ENCODE data around the gene HK2.
"Not testable (repeated sequence)": the region's sequence is repeated elsewhere in the genome, so short reads cannot be mapped to it uniquely, and the experiment has no call there.

Gene HK2

DNA sequence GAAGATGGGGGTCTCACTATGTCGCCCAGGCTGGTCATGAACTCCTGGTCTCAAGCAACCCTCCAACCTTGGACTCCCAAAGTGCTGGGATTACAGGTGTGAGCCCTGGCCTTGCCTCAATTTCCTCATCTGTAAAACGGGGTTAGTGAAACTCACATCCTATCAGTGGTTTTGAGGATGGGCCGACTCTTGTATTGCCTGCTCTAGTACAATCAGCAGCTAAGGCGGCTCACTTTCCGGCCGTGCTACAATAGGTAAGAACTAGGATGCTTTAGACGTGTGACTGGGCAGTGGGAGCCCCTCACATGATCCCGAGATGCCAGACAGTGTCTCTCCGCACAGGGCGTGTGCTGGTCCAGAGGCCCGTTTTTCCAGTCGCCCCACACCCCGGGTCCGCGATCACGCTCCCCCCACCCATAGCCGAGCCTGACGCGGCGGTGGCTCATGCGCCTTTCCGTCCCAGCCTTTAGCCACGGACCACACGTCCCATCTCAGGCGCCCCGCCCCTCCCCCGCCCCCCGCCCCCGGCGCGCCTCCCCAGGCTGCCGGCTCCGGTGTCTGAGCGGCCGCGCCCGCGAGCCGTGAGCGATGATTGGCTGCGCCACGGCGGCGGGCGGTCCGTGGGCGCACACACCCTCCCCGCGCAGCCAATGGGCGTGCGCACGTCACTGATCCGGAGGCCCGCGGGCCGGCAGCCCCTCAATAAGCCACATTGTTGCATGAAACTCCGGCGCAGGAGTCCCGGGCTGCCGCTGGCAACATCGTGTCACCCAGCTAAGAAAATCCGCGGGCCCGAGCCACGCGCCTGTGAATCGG is at the start of gene HK2:
Gene HK2, plus strand, starts transcription at position 710 of the 816 bp plus-strand sequence. CDS start 454 bp downstream, outside the sequence.
- H3K4me3 ChIP-seq (ENCODE audit: low read depth, low read length), result peak within 1 kb of the TSS; percentile 89

- no peak overlapping the region for H3K4me3 ChIP-seq (ENCODE audit: low read depth, low read length)
Measured at GRCh38 chr2:74789271-74789670, 44.7 kb upstream of the HK2 start.

- H3K4me3 ChIP-seq (ENCODE audit: low read depth, low read length), result no peak overlapping the region
Measured at GRCh38 chr2:74792282-74792681, 41.6 kb upstream of the HK2 start.

GRCh38 chr2:74794878-74795277 is 39.0 kb upstream of the HK2 start:
- H3K4me3 ChIP-seq (ENCODE audit: low read depth, low read length), result not testable (repeated sequence)

DNA sequence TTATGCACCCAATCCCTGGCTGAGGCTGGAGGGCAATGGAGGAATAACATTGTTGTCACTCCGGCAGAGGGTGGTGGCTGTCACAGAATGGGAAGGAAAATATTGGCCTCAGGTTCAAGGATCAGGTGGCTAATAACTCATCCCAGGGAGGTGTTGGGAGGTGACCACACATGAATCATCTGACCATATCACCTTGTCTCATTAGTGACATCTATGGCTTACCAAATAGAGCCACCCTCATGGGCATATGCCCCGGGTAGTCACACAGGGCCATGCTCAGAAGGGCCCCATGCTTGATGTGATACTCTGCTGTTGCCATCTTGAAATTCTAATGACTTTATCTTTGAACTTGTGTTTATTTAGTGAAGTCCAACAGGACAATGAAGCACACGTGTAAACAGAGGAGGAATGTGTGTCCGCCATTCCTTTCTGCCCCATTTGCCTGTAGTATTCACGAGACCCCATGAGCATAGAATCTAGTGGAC is 27.5 kb upstream of the HK2 start:
- no peak overlapping the region for H3K4me3 ChIP-seq (ENCODE audit: low read depth, low read length)

DNA sequence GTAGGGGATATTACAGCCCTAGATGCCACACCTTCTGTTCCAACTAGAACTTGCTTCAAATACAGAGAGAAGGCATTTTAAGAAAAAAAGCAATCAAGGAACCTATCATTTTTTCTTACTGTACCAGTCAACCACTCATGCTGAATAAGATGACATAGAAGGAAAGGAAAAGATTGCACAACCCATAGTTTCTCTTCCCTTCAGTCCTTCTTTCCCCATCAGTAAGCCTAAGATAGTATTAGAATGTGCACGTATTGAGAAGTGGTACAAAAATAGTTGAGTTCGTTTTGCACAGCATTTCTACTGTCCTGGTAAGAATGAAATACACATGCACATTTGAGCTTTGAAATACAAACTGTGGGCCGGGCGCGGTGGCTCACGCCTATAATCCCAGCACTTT is 27.0 kb upstream of the HK2 start:
- no peak overlapping the region for H3K4me3 ChIP-seq (ENCODE audit: low read depth, low read length)

GRCh38 chr2:74812787-74813590 is 20.9 kb upstream of the HK2 start:
- H3K4me3 ChIP-seq (ENCODE audit: low read depth, low read length), result no peak overlapping the region

- no peak overlapping the region for H3K4me3 ChIP-seq (ENCODE audit: low read depth, low read length)
Measured at GRCh38 chr2:74814102-74814501, 19.8 kb upstream of the HK2 start.

DNA sequence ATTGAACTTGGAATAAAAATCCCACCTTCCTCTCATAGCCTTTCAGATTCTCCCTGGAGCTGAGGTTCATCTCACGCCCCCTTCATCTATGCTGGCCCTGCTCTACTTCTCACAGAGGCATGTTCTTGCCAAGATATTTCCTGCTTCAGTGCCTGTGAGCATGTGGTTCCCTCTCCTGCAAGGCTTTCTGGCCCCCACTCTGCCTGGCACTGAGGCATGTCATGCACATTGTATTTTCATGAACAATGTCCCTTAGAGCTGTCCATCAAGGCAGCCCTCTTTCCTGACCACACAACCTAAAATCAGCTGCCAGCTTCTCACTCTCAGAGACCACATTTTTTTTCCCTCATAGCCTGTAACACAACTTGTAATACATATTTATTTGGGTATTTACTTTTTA is 18.0 kb upstream of the HK2 start:
- no peak overlapping the region for H3K4me3 ChIP-seq (ENCODE audit: low read depth, low read length)

GRCh38 chr2:74816540-74817303 is 17.2 kb upstream of the HK2 start:
- H3K4me3 ChIP-seq (ENCODE audit: low read depth, low read length), result no peak overlapping the region

- no peak overlapping the region for H3K4me3 ChIP-seq (ENCODE audit: low read depth, low read length)
Measured at GRCh38 chr2:74817304-74817675, 16.6 kb upstream of the HK2 start.

GRCh38 chr2:74819702-74820101 is 14.2 kb upstream of the HK2 start:
- no peak overlapping the region for H3K4me3 ChIP-seq (ENCODE audit: low read depth, low read length)

GRCh38 chr2:74821177-74822126 is 12.5 kb upstream of the HK2 start:
- no peak overlapping the region for H3K4me3 ChIP-seq (ENCODE audit: low read depth, low read length)

GRCh38 chr2:74822771-74823566 is 11.0 kb upstream of the HK2 start:
- no peak overlapping the region for H3K4me3 ChIP-seq (ENCODE audit: low read depth, low read length)

DNA sequence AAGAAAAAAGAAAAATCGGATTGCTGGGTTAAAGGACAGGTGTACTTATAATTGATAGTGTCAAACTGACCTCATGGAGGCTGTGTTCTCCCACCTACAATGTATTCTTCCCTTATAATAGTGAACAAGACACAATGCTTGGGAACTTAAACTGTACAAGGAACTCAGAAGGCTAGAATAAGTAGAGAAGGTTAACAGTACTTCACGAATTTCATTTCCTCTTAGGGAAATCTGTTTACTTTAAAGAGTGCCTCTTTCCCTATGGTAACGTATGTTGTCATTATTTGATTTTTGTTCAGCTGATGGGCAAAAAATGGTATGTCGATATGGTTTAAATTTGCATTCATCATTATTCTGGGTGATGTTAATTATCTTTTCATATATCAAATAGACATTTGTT is 9.2 kb upstream of the HK2 start:
- no peak overlapping the region for H3K4me3 ChIP-seq (ENCODE audit: low read depth, low read length)

DNA sequence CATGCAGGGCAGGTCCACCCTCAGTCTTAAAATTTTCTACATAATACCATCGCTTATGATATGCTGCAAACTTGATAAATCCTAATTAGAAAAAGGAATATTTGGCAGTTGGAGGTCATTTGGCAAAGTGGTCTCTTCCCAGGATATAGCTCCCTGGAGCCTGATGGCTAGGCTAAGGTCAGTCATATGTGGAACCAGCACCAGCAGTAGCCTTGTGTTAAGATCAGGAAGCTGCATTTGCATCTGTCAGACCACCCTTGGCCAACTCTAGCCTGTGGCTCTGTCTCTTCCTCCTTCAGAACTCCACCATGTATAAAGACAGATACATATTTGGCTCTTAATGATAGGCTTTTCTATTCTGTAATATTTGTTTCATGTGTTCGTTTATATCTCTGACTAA is 5.4 kb upstream of the HK2 start:
- H3K4me3 ChIP-seq (ENCODE audit: low read depth, low read length), result no peak overlapping the region

- no peak overlapping the region for H3K4me3 ChIP-seq (ENCODE audit: low read depth, low read length)
Measured at GRCh38 chr2:74831693-74832530, 2.0 kb upstream of the HK2 start.

DNA sequence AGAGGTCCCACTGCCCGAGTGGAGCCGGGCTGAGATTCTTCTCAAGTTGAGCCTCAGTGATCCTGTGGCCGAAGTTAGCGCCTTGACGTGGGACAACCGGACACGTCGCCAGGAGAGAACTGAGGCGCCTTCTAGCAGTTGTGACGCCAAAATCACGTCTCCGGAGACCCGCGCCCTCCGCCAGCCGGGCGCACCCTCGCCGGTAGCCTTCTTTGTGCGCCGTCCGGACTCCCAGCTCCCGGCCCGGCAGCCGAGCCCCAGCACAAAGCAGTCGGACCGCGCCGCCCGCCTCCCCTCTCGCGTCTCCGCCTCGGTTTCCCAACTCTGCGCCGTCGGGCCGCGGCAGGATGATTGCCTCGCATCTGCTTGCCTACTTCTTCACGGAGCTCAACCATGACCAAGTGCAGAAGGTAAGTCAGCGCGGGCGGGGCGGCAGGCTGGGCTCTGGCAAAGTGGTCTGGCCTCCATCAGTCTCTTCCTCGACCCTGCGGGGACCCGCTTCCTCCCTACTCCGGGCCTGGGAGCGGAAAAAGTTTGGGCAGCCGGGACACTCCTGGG is 386 bp downstream of the HK2 start:
- peak overlapping the region; percentile 89 for H3K4me3 ChIP-seq (ENCODE audit: low read depth, low read length)

Measured in iPS-11a (cell line).